NCI-H2081 (cell line): ENCODE results near the gene ACTR6.

Experiments
- DNase-seq, 2 experiments: peaks; one replicate each; lab custom pipeline; 2025; lab: John Stamatoyannopoulos, UW

ACTR6 gene

DNA sequence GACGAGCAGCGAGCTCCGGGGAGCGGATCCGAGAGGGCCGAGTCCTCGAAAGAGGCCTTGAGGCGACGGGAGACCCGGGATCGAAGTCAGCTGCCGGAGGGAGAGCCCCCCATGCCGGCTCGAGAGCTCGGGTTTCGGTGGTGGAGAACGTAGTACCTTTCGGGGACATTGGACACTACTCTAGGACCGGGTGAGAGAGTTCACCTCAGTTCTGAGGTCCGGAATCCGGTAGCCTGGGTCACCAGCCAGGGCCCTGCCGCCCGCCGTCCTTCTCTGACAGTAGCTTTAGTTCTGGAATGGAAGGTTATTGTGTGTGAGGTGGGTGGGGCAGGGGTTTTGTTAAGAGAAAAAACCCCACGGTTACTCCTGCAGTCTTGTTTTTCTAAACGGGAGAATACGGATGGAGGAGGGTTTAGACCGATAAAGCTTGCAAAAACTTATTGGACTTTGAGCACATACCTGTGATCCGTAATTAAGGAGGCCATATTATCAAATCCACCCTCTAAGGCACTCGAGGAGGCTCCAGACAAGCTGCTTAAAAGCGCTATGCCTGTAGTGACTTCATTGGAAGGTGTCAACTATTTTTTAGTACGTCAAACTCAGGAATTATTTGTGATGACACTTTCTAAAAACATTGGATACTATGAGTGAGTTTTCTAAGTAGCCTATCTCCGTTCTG, 67.1 kb downstream of the ACTR6 start:
- DNase-seq = peak in 1 of 2 experiments; percentile 14

DNA sequence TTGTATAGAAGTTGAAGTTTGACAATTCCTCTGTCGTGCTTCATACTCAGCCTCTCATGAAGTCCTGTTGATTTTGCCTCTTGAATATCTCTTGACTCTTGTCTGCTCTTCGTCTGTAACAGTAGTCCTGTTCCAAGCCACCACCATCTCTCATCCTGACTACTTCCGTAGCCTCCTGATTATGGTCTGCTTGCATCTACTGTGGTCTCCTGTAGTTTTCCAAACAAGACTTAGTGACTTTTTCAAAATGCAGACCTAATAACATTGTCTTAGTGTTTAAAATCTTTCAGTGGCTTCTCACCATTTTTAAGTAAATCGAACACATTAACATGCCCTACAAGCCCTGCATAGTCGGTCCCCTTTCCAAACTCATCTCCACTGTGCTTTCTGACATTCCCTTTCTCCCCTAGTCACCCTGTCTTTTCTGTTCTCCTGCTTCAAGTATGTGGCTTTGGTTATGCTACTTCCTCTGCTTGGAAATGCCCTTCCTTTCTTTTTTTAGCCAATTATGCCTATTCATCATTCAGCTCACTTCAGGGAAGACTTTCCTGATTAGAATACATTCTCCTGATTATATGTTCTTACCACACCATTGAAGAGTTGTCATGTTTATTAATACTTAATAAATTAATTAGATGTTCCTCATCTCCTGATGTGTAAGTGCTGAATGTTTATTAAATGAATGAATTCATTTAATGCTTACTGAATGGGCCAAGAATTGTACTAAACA, 68.4 kb downstream of the ACTR6 start:
- DNase-seq = no peak

DNA sequence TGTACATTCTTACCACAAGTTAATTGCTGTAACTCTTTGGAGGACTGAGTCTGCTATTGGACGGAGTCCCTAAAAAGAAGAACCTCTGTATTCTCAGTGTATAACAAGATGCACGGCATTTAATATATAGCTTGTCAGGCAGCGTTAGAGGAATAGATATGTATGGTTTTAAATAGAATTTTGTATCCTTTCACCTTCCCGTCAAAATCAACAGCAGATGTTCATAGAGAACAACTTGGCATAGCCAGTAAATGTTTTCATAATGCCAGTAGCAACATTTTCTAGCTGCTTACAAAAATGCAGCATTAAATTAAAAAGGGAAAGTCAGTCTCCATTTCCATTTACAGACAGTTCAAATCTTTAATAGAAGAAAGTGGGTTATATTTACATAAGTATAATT, 73.2 kb downstream of the ACTR6 start:
- no peak for DNase-seq
